Natural killer cell (primary cell): ENCODE results near the gene ATP5F1C. TPM values are rescaled to one million over a fixed set of nuclear protein-coding genes. Genes with fewer than 3 reads are reported as not detected.

Experiments
- ATAC-seq, 3 donors: fragments of 150-1000 bp in 2 of 3; fragments of 200-7000 bp in 1 of 3; cut with Tn5 transposase; 1 replicate in 1 of 3; 2 replicates in 2 of 3; pipeline ENCODE4 v1.10.0; 2021; ENCODE audit warnings: mild to moderate bottlenecking in 2 of 3, moderate library complexity in 2 of 3
- DNase-seq, 2 donors: peaks; one replicate each; pipeline versions ENCODE4 v3.0.0 to v3.0.0-alpha.2; 2013 to 2021; ENCODE audit warnings: mixed read lengths in 1 of 2
- H3K27ac ChIP-seq: one replicate; pipeline ENCODE4 v1.5.1; 2013; ENCODE audit warnings: mild to moderate bottlenecking, low read length
- H3K27me3 ChIP-seq: one replicate; pipeline ENCODE4 v1.6.1; 2013; ENCODE audit warnings: low read length; ENCODE audit not compliant: control insufficient read depth, insufficient read depth
- H3K36me3 ChIP-seq: one replicate; pipeline ENCODE4 v1.6.1; 2013; ENCODE audit warnings: low read length; ENCODE audit not compliant: control insufficient read depth, insufficient read depth
- H3K4me1 ChIP-seq: one replicate; pipeline ENCODE4 v1.6.1; 2013; ENCODE audit warnings: low read length; ENCODE audit not compliant: control insufficient read depth, insufficient read depth
- H3K4me3 ChIP-seq: one replicate; pipeline ENCODE4 v1.5.1; 2013; ENCODE audit warnings: low read length
- H3K9me3 ChIP-seq: one replicate; pipeline ENCODE4 v1.6.1; 2013; ENCODE audit warnings: low read length; ENCODE audit not compliant: control insufficient read depth, insufficient read depth
- H3K27ac Mint-ChIP-seq, 2 donors: one replicate each; pipeline ENCODE4 v1.8.0; 2022; ENCODE audit warnings: mild to moderate bottlenecking in 2 of 2, mixed read lengths in 2 of 2, moderate library complexity in 1 of 2
- H3K27me3 Mint-ChIP-seq, 2 donors: one replicate each; pipeline ENCODE4 v1.8.0; 2022; ENCODE audit warnings: low read depth in 2 of 2, mixed read lengths in 2 of 2
- H3K36me3 Mint-ChIP-seq: one replicate; pipeline ENCODE4 v1.8.0; 2022; ENCODE audit warnings: mixed read lengths
- H3K4me1 Mint-ChIP-seq, 2 donors: one replicate each; pipeline ENCODE4 v1.8.0; 2022; ENCODE audit warnings: mixed read lengths in 2 of 2
- H3K4me3 Mint-ChIP-seq: one replicate; pipeline ENCODE4 v1.8.0; 2022; ENCODE audit warnings: mild to moderate bottlenecking, moderate library complexity, mixed read lengths
- H3K9me3 Mint-ChIP-seq, 2 donors: one replicate each; pipeline ENCODE4 v1.8.0; 2022; ENCODE audit warnings: mixed read lengths in 2 of 2
- WGBS: methylation state at CpG from one replicate; pipeline ENCODE4 v1.1.7; 2013; ENCODE audit warnings: missing lambda C conversion rate; ENCODE audit not compliant: insufficient coverage; 5-methylcytosine and 5-hydroxymethylcytosine counted together
- intact Hi-C: fragments of 100-400 bp; cut with micrococcal nuclease; formaldehyde crosslinking; loops from one replicate; pipeline ENCODE4 v1.14.2; 2022
- total RNA-seq, 4 donors: library from RNA; stranded (reverse); fragments of 120-200 nt in 1 of 4; gene quantifications; one replicate each; pipeline versions ENCODE4 v1.2.3 to v1.2.4, GENCODE V29; 2013 to 2022
- TF ChIP-seq, protein P1 (sequence below): fragments of 200-600 bp; IDR thresholded peaks from one replicate; pipeline ENCODE4 v1.8.0; 2022; ENCODE audit warnings: antibody characterized with exemption

ATP5F1C gene
- total RNA-seq, 3 donors from 2014 or later (not counting 1 experiment from before 2014, with no cell fraction given) = 127 to 145 (median 135) TPM

- intact Hi-C loops = no loop called here
Observed at GRCh38 chr10:7797582-7797981, 9.6 kb downstream of the ATP5F1C start.

GRCh38 chr10:7802606-7803005 lies 14.6 kb downstream of the ATP5F1C start:
- no peak for DNase-seq
- no peak overlapping the region for H3K4me3 Mint-ChIP-seq
- no peaks in the 10 kb centered on the region for H3K9me3 Mint-ChIP-seq
- Histone ChIP-seq H3K9me3 (no peaks in the 10 kb centered on the region), H3K27me3 (no peaks in the 10 kb centered on the region), H3K4me1 (no peaks in the 10 kb centered on the region), H3K27ac (no peak overlapping the region), H3K36me3 (peaks cover 83% of the 10 kb centered on the region), H3K4me3 (no peak overlapping the region)
- TF ChIP-seq, protein P1, sequence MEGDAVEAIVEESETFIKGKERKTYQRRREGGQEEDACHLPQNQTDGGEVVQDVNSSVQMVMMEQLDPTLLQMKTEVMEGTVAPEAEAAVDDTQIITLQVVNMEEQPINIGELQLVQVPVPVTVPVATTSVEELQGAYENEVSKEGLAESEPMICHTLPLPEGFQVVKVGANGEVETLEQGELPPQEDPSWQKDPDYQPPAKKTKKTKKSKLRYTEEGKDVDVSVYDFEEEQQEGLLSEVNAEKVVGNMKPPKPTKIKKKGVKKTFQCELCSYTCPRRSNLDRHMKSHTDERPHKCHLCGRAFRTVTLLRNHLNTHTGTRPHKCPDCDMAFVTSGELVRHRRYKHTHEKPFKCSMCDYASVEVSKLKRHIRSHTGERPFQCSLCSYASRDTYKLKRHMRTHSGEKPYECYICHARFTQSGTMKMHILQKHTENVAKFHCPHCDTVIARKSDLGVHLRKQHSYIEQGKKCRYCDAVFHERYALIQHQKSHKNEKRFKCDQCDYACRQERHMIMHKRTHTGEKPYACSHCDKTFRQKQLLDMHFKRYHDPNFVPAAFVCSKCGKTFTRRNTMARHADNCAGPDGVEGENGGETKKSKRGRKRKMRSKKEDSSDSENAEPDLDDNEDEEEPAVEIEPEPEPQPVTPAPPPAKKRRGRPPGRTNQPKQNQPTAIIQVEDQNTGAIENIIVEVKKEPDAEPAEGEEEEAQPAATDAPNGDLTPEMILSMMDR = no peak
- H3K27me3 Mint-ChIP-seq = no peaks in the 10 kb centered on the region
- peaks cover 0 to 9% of the 10 kb centered on the region in 2 donors for H3K4me1 Mint-ChIP-seq
- 96% methylated on average over 4 of the region's 4 CpGs for WGBS
- peaks cover 22% of the 10 kb centered on the region for H3K36me3 Mint-ChIP-seq
- H3K27ac Mint-ChIP-seq = no peak overlapping the region
- intact Hi-C loops = no loop called here
- ATAC-seq = no peak

More at GRCh38 chr10:7797582-7797981, 9.6 kb downstream of the ATP5F1C start:
- Mint-ChIP-seq H3K27ac (peak overlapping the region in 1 of 2 donors; percentile 43), H3K9me3 (no peaks in the 10 kb centered on the region), H3K36me3 (peaks cover 15% of the 10 kb centered on the region), H3K4me1 (peaks cover 36 to 49% of the 10 kb centered on the region in 2 donors), H3K27me3 (no peaks in the 10 kb centered on the region), H3K4me3 (no peak overlapping the region)
- Histone ChIP-seq H3K36me3 (peaks cover 55% of the 10 kb centered on the region), H3K4me1 (no peaks in the 10 kb centered on the region), H3K9me3 (no peaks in the 10 kb centered on the region), H3K27ac (no peak overlapping the region), H3K4me3 (no peak overlapping the region), H3K27me3 (no peaks in the 10 kb centered on the region)
- 75% methylated on average over 6 of the region's 6 CpGs for WGBS
- TF ChIP-seq, protein P1 = no peak
- DNase-seq (no peak), ATAC-seq (no peak)

DNA sequence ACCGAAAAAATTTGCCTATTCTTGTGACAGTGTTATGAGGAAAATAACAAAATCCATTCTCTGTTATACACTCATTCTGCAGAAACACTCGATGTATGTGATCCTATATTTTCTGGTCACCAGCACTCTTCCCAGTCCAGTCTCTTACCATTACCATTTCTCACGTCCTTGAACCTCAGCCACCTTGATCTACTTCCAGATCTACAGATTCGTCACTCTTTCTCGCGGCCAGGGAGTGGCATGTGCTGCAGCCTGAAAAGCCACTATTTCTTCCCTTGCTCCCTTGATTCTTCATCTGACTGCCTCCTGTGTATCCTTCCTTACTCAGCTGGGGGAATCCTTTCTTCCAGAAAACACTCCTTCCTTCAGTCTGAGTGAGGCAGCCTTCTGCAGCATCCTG lies 16.2 kb downstream of the ATP5F1C start:
- no peaks in the 10 kb centered on the region for H3K9me3 ChIP-seq
- H3K9me3 Mint-ChIP-seq = no peaks in the 10 kb centered on the region
- H3K36me3 Mint-ChIP-seq = peaks cover 17% of the 10 kb centered on the region
- TF ChIP-seq, protein P1 = no peak
- peaks cover 0 to 9% of the 10 kb centered on the region in 2 donors for H3K4me1 Mint-ChIP-seq
- H3K36me3 ChIP-seq = peaks cover 76% of the 10 kb centered on the region
- H3K27me3 Mint-ChIP-seq = no peaks in the 10 kb centered on the region
- no peaks in the 10 kb centered on the region for H3K4me1 ChIP-seq
- no peak for ATAC-seq
- H3K4me3 Mint-ChIP-seq = no peak overlapping the region
- 98% methylated on average over 6 of the region's 6 CpGs for WGBS
- no peak overlapping the region for H3K27ac Mint-ChIP-seq
- no peak overlapping the region for H3K4me3 ChIP-seq
- no peak for DNase-seq
- no peaks in the 10 kb centered on the region for H3K27me3 ChIP-seq
- intact Hi-C loops = no loop called here
- no peak overlapping the region for H3K27ac ChIP-seq

GRCh38 chr10:7804741-7805140 lies 16.8 kb downstream of the ATP5F1C start:
- Mint-ChIP-seq H3K27ac (no peak overlapping the region), H3K4me3 (no peak overlapping the region), H3K27me3 (no peaks in the 10 kb centered on the region), H3K9me3 (no peaks in the 10 kb centered on the region), H3K4me1 (peaks cover 0 to 9% of the 10 kb centered on the region in 2 donors), H3K36me3 (peaks cover 17% of the 10 kb centered on the region)
- no peaks in the 10 kb centered on the region for H3K9me3 ChIP-seq
- peaks cover 71% of the 10 kb centered on the region for H3K36me3 ChIP-seq
- 50% methylated on average over 2 of the region's 2 CpGs for WGBS
- ATAC-seq (no peak), DNase-seq (no peak)
- intact Hi-C loops = no loop called here
- no peak overlapping the region for H3K27ac ChIP-seq
- TF ChIP-seq, protein P1 = no peak
- H3K27me3 ChIP-seq = no peaks in the 10 kb centered on the region
- H3K4me3 ChIP-seq = no peak overlapping the region
- no peaks in the 10 kb centered on the region for H3K4me1 ChIP-seq
